ENCODE results near the gene LEPR.

Gene LEPR

GRCh38 chr1:65440915-65441314, 20.4 kb downstream of the LEPR start:
- Histone ChIP-seq H3K4me3 (ENCODE audit: low read depth in 1 of 2, low read length in 1 of 2) (no peak overlapping the region), H3K9me3 (no peaks in the 10 kb centered on the region), H3K36me3 (peaks cover 11% of the 10 kb centered on the region), H3K27me3 (no peaks in the 10 kb centered on the region), H3K27ac (no peak overlapping the region), H3K4me1 (ENCODE audit: control insufficient read depth in 1 of 2, insufficient read depth in 1 of 2, low read depth in 1 of 2, low read length in 1 of 2) (no peaks in the 10 kb centered on the region)
- TF ChIP-seq CTCF (IDR thresholded peaks at IDR 0.05): no peak

- Histone ChIP-seq H3K9me3 (no peaks in the 10 kb centered on the region), H3K27me3 (no peaks in the 10 kb centered on the region)
- TF ChIP-seq CTCF (IDR thresholded peaks at IDR 0.05): no peak
These were observed 21.0 kb downstream of the LEPR start for GRCh38 chr1:65441464-65441863.

GRCh38 chr1:65442442-65442841, 22.0 kb downstream of the LEPR start:
- Histone ChIP-seq H3K27me3 (no peaks in the 10 kb centered on the region), H3K4me3 (ENCODE audit: low read depth in 1 of 2, low read length in 1 of 2) (no peak overlapping the region), H3K9me3 (no peaks in the 10 kb centered on the region)

More at GRCh38 chr1:65441464-65441863, 21.0 kb downstream of the LEPR start:
- Histone ChIP-seq H3K27ac (no peak overlapping the region), H3K36me3 (peaks cover 9% of the 10 kb centered on the region), H3K4me1 (ENCODE audit: control insufficient read depth in 1 of 2, insufficient read depth in 1 of 2, low read depth in 1 of 2, low read length in 1 of 2) (no peaks in the 10 kb centered on the region), H3K4me3 (ENCODE audit: low read depth in 1 of 2, low read length in 1 of 2) (no peak overlapping the region)

DNA sequence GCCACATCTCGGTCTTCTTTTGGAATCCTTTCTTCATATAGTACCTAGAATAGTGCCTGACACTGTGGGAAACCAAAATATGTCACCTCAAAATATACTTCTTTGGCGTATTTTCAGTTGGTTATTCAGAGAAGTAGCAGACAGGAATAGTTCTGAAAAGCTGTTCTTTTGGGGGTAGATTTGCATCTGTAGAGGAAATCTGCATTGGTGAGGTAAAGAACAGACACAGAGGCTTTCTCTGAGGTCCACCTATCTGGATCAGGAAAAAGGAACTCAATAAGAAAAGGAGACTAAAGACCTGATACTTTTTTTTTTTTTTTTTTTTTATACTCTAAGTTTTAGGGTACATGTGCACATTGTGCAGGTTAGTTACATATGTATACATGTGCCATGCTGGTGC, 23.2 kb downstream of the LEPR start:
- H3K36me3 ChIP-seq: no peaks in the 10 kb centered on the region
- H3K27ac ChIP-seq: no peak overlapping the region
- H3K4me3 ChIP-seq (ENCODE audit: low read depth in 1 of 2, low read length in 1 of 2): no peak overlapping the region
- H3K9me3 ChIP-seq: no peaks in the 10 kb centered on the region
- TF ChIP-seq CTCF (IDR thresholded peaks at IDR 0.05): no peak
- H3K4me1 ChIP-seq (ENCODE audit: control insufficient read depth in 1 of 2, insufficient read depth in 1 of 2, low read depth in 1 of 2, low read length in 1 of 2): no peaks in the 10 kb centered on the region
- no peaks in the 10 kb centered on the region for H3K27me3 ChIP-seq

More at GRCh38 chr1:65442442-65442841, 22.0 kb downstream of the LEPR start:
- Histone ChIP-seq H3K4me1 (ENCODE audit: control insufficient read depth in 1 of 2, insufficient read depth in 1 of 2, low read depth in 1 of 2, low read length in 1 of 2) (no peaks in the 10 kb centered on the region), H3K27ac (no peak overlapping the region), H3K36me3 (no peaks in the 10 kb centered on the region)
- TF ChIP-seq CTCF (IDR thresholded peaks at IDR 0.05): no peak

- Histone ChIP-seq H3K4me3 (ENCODE audit: low read depth in 1 of 2, low read length in 1 of 2) (no peak overlapping the region), H3K27ac (no peak overlapping the region), H3K36me3 (no peaks in the 10 kb centered on the region), H3K4me1 (ENCODE audit: control insufficient read depth in 1 of 2, insufficient read depth in 1 of 2, low read depth in 1 of 2, low read length in 1 of 2) (no peaks in the 10 kb centered on the region), H3K27me3 (no peaks in the 10 kb centered on the region), H3K9me3 (no peaks in the 10 kb centered on the region)
- no peak for TF ChIP-seq CTCF (IDR thresholded peaks at IDR 0.05)
These were observed 23.7 kb downstream of the LEPR start for GRCh38 chr1:65444128-65444640.

DNA sequence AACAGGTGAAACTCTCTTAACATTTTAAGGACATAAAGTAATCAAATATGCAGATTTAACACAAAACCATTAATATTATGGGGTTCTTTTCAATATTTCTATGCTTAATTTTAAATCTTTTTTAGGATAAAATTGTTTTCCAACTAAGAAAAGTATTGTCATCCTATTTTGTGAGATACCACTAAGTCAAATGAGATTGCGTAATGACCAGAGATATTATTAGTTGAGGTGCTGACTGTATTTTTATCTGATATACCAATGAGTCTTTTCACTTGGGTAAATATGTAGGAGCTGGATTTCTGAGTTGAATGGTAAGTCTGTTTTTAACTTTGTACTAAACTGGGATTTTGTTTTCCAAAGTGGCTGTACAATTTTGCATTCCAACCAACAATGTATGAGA, 25.4 kb downstream of the LEPR start:
- H3K27ac ChIP-seq: no peak overlapping the region
- no peaks in the 10 kb centered on the region for H3K36me3 ChIP-seq
- H3K9me3 ChIP-seq: no peaks in the 10 kb centered on the region
- H3K4me3 ChIP-seq (ENCODE audit: low read depth in 1 of 2, low read length in 1 of 2): no peak overlapping the region
- no peaks in the 10 kb centered on the region for H3K27me3 ChIP-seq
- H3K4me1 ChIP-seq (ENCODE audit: control insufficient read depth in 1 of 2, insufficient read depth in 1 of 2, low read depth in 1 of 2, low read length in 1 of 2): no peaks in the 10 kb centered on the region
- TF ChIP-seq CTCF (IDR thresholded peaks at IDR 0.05): no peak

All from neutrophil (primary cell).